B cell (primary cell): ENCODE results near the gene CEP112. TPM values are rescaled to one million over a fixed set of nuclear protein-coding genes. Genes with fewer than 3 reads are reported as not detected.

Experiments used
- ATAC-seq: fragments of 200-7000 bp; cut with Tn5 transposase; one replicate; pipeline ENCODE4 v1.10.0; 2021; ENCODE audit warnings: low read depth, mild to moderate bottlenecking, moderate number of reproducible peaks, moderate library complexity
- CTCF ChIA-PET: fragments of 350-600 bp; sonication (Branson Sonifier 250); formaldehyde crosslinking; loops from one replicate; lab custom pipeline; 2021; ENCODE audit warnings: antibody characterized with exemption, inconsistent platforms; lab: Charles Lee
- POLR2A ChIA-PET: fragments of 350-600 bp; sonication (Branson Sonifier 250); formaldehyde crosslinking; loops from one replicate; lab custom pipeline; 2021; ENCODE audit warnings: antibody characterized with exemption; lab: Charles Lee
- DNase-seq: peaks from one replicate; pipeline ENCODE4 v3.0.0; 2013
- H2AFZ ChIP-seq: 2 replicates; pipeline ENCODE4 v1.6.1; 2012; ENCODE audit warnings: mild to moderate bottlenecking, low read depth, low read length; ENCODE audit not compliant: insufficient read depth, poor library complexity, severe bottlenecking
- H3K27ac ChIP-seq, 2 donors: 1 replicate in 1 of 2; 2 replicates in 1 of 2; pipeline ENCODE4 v1.5.1; 2012 to 2013; ENCODE audit warnings: low read length in 2 of 2, mild to moderate bottlenecking in 2 of 2, moderate library complexity in 1 of 2
- H3K27me3 ChIP-seq, 4 experiments: fragments of 200-600 bp in 1 of 4; sonication (generic) in 1 of 4; replicated peaks in 1 of 4; 1 replicate in 2 of 4; 2 replicates in 2 of 4; pipeline versions ENCODE4 v1.6.1 to v1.7.0; 2013 to 2016; ENCODE audit warnings: low read length in 3 of 4, mild to moderate bottlenecking in 2 of 4, mixed read lengths in 1 of 4, moderate library complexity in 1 of 4; ENCODE audit not compliant: insufficient read depth in 4 of 4, control insufficient read depth in 3 of 4; ENCODE audit errors: control extremely low read depth in 1 of 4
- H3K36me3 ChIP-seq, 2 experiments: replicated peaks in 1 of 2; 1 replicate in 1 of 2; 2 replicates in 1 of 2; pipeline versions ENCODE4 v1.6.1 to v1.7.1; 2013; ENCODE audit warnings: low read length in 1 of 2; ENCODE audit not compliant: insufficient read depth in 2 of 2, control insufficient read depth in 1 of 2; ENCODE audit errors: control extremely low read depth in 1 of 2, extremely low read depth in 1 of 2
- H3K4me1 ChIP-seq, 2 donors: fragments of 200-600 bp in 1 of 2; sonication (generic) in 1 of 2; 1 replicate in 1 of 2; 2 replicates in 1 of 2; pipeline versions ENCODE4 v1.5.1 to v1.6.1; 2013 to 2017; ENCODE audit warnings: low read length in 2 of 2; ENCODE audit not compliant: control insufficient read depth in 2 of 2, insufficient read depth in 2 of 2
- H3K4me2 ChIP-seq: replicated peaks from 2 replicates; pipeline ENCODE3; 2012; ENCODE audit warnings: mild to moderate bottlenecking, low read depth, low read length; ENCODE audit not compliant: poor library complexity, severe bottlenecking
- H3K4me3 ChIP-seq, 5 experiments: fragments of 200-600 bp in 1 of 5; sonication (generic) in 1 of 5; 1 replicate in 3 of 5; 2 replicates in 2 of 5; pipeline versions ENCODE4 v1.5.1 to v1.7.0; 2011 to 2016; ENCODE audit warnings: low read length in 4 of 5, mild to moderate bottlenecking in 4 of 5, low read depth in 2 of 5, control low read depth in 1 of 5, moderate library complexity in 1 of 5; ENCODE audit not compliant: insufficient read depth in 1 of 5; ENCODE audit errors: control extremely low read depth in 1 of 5, extremely low read depth in 1 of 5
- H3K79me2 ChIP-seq: fragments of 200-600 bp; sonication (generic); one replicate; pipeline ENCODE4 v1.6.0; 2016; ENCODE audit warnings: low read length; ENCODE audit not compliant: control insufficient read depth, insufficient read depth
- H3K9ac ChIP-seq: fragments of 200-600 bp; sonication (generic); 2 replicates; pipeline ENCODE4 v1.6.1; 2017; ENCODE audit warnings: mild to moderate bottlenecking, low read length, moderate library complexity
- H3K9me3 ChIP-seq, 3 donors: one replicate each; pipeline versions ENCODE4 v1.6.1 to v1.7.1; 2013; ENCODE audit warnings: low read length in 2 of 3; ENCODE audit not compliant: control insufficient read depth in 2 of 3, insufficient read depth in 1 of 3; ENCODE audit errors: control extremely low read depth in 1 of 3
- H4K20me1 ChIP-seq: 2 replicates; pipeline ENCODE4 v1.6.0; 2012; ENCODE audit warnings: mild to moderate bottlenecking, low read length; ENCODE audit not compliant: insufficient read depth, control insufficient read depth, poor library complexity, severe bottlenecking
- H3K27ac Mint-ChIP-seq: one replicate; pipeline ENCODE4 v1.8.0; 2021; ENCODE audit warnings: mixed read lengths
- H3K27me3 Mint-ChIP-seq: one replicate; pipeline ENCODE4 v1.8.0; 2021; ENCODE audit warnings: mixed read lengths
- H3K4me1 Mint-ChIP-seq: one replicate; pipeline ENCODE4 v1.8.0; 2021; ENCODE audit warnings: mixed read lengths
- H3K4me3 Mint-ChIP-seq: one replicate; pipeline ENCODE4 v1.8.0; 2021; ENCODE audit warnings: mixed read lengths
- H3K9me3 Mint-ChIP-seq: one replicate; pipeline ENCODE4 v1.8.0; 2022; ENCODE audit warnings: mixed read lengths; ENCODE audit not compliant: insufficient read depth
- CTCF ChIP-seq: fragments of 200-600 bp; IDR thresholded peaks from one replicate; pipeline ENCODE4 v1.8.0; 2022; ENCODE audit warnings: antibody characterized with exemption, mild to moderate bottlenecking
- EZH2 ChIP-seq: IDR thresholded peaks from 2 replicates; pipeline ENCODE4 v1.6.1; 2012; ENCODE audit warnings: borderline replicate concordance, low read depth, mild to moderate bottlenecking, moderate library complexity, low read length; ENCODE audit not compliant: insufficient read depth, poor library complexity, severe bottlenecking
- WGBS: methylation state at CpG from one replicate; pipeline ENCODE4 v1.1.5; 2013; ENCODE audit warnings: missing lambda C conversion rate; ENCODE audit not compliant: insufficient coverage; 5-methylcytosine and 5-hydroxymethylcytosine counted together
- intact Hi-C: fragments of 100-400 bp; cut with micrococcal nuclease; formaldehyde crosslinking; loops from one replicate; pipeline ENCODE4 v1.10.0; 2022
- polyA plus RNA-seq: library from polyadenylated mRNA; depleted of rRNA; stranded (reverse); fragments of >200 nt; gene quantifications from 2 replicates; pipeline ENCODE4 v1.2.3, GENCODE V29; 2012
- total RNA-seq, 2 donors: library from RNA; stranded (reverse); fragments of 120-200 nt in 1 of 2; gene quantifications; 1 replicate in 1 of 2; 2 replicates in 1 of 2; pipeline versions ENCODE4 v1.2.3 to v1.2.4, GENCODE V29; 2013 to 2022

The CEP112 gene
- total and polyA plus RNA-seq, 2 donors (not counting 1 experiment from before 2014, with no cell fraction given): 0.57 to 4.6 TPM

- no peak overlapping the region for H3K27ac ChIP-seq
- intact Hi-C loops: no loop called here
- no peaks in the 10 kb centered on the region for H4K20me1 ChIP-seq
- no peak for ATAC-seq
- ChIA-PET POLR2A (no interaction called here), CTCF (no interaction called here)
- no peaks in the 10 kb centered on the region for H3K9me3 ChIP-seq
- DNase-seq: no peak
- no peak overlapping the region for H2AFZ ChIP-seq
- WGBS: 100% methylated on average over 1 of the region's 1 CpG
- Mint-ChIP-seq H3K27ac (no peak overlapping the region), H3K4me1 (no peaks in the 10 kb centered on the region), H3K4me3 (no peak overlapping the region), H3K9me3 (no peaks in the 10 kb centered on the region), H3K27me3 (no peaks in the 10 kb centered on the region)
- no peak overlapping the region for H3K9ac ChIP-seq
- H3K79me2 ChIP-seq: no peaks in the 10 kb centered on the region
- H3K4me2 ChIP-seq: no peak overlapping the region
- H3K4me1 ChIP-seq: no peaks in the 10 kb centered on the region
- no peaks in the 10 kb centered on the region for H3K36me3 ChIP-seq
- H3K27me3 ChIP-seq: no peaks in the 10 kb centered on the region
- TF ChIP-seq EZH2 (no peak), CTCF (no peak)
- no peak overlapping the region for H3K4me3 ChIP-seq
Observed at GRCh38 chr17:66063686-66064085, 128.2 kb downstream of the CEP112 start.

GRCh38 chr17:66056148-66056547, 135.8 kb downstream of the CEP112 start:
- H3K79me2 ChIP-seq: no peaks in the 10 kb centered on the region
- H3K27me3 ChIP-seq: no peaks in the 10 kb centered on the region
- H3K27ac Mint-ChIP-seq: no peak overlapping the region
- H3K4me3 Mint-ChIP-seq: no peak overlapping the region
- no peaks in the 10 kb centered on the region for H3K27me3 Mint-ChIP-seq
- ChIA-PET CTCF (no interaction called here), POLR2A (no interaction called here)
- WGBS: 93% methylated on average over 2 of the region's 4 CpGs
- no peaks in the 10 kb centered on the region for H4K20me1 ChIP-seq
- peaks cover 2% of the 10 kb centered on the region for H3K9me3 Mint-ChIP-seq
- DNase-seq (no peak), ATAC-seq (no peak)
- no peak for TF ChIP-seq CTCF
- TF ChIP-seq EZH2: no peak
- no peaks in the 10 kb centered on the region for H3K4me1 ChIP-seq
- no peak overlapping the region for H3K9ac ChIP-seq
- H3K36me3 ChIP-seq: no peaks in the 10 kb centered on the region
- H3K4me2 ChIP-seq: no peak overlapping the region
- H3K4me3 ChIP-seq: no peak overlapping the region
- H3K27ac ChIP-seq: no peak overlapping the region
- no peaks in the 10 kb centered on the region for H3K9me3 ChIP-seq
- intact Hi-C loops: no loop called here
- no peak overlapping the region for H2AFZ ChIP-seq
- no peaks in the 10 kb centered on the region for H3K4me1 Mint-ChIP-seq
